Measurements from ENCODE around the gene GNAO1.

GNAO1 gene

GRCh38 chr16:56317998-56318826 is 126.9 kb downstream of the GNAO1 start:
- TF ChIP-seq GATA3 (IDR thresholded peaks at IDR 0.05; ENCODE audit: low read depth, low read length), result no peak
- TF ChIP-seq GATA2 (IDR thresholded peaks at IDR 0.05; ENCODE audit: low read depth, low read length), result no peak

GRCh38 chr16:56318827-56319140 is 127.5 kb downstream of the GNAO1 start:
- TF ChIP-seq GATA3 (IDR thresholded peaks at IDR 0.05; ENCODE audit: low read depth, low read length) (no peak), GATA2 (IDR thresholded peaks at IDR 0.05; ENCODE audit: low read depth, low read length) (no peak)

- TF ChIP-seq GATA2 (IDR thresholded peaks at IDR 0.05; ENCODE audit: low read depth, low read length) (no peak), GATA3 (IDR thresholded peaks at IDR 0.05; ENCODE audit: low read depth, low read length) (no peak)
Observed at GRCh38 chr16:56319376-56319775, 128.1 kb downstream of the GNAO1 start.

GRCh38 chr16:56320056-56320455 is 128.8 kb downstream of the GNAO1 start:
- TF ChIP-seq GATA3 (IDR thresholded peaks at IDR 0.05; ENCODE audit: low read depth, low read length) (no peak), GATA2 (IDR thresholded peaks at IDR 0.05; ENCODE audit: low read depth, low read length) (no peak)

- TF ChIP-seq GATA3 (IDR thresholded peaks at IDR 0.05; ENCODE audit: low read depth, low read length) (no peak), GATA2 (IDR thresholded peaks at IDR 0.05; ENCODE audit: low read depth, low read length) (no peak)
Observed at GRCh38 chr16:56320811-56321558, 129.7 kb downstream of the GNAO1 start.

- TF ChIP-seq GATA2 (IDR thresholded peaks at IDR 0.05; ENCODE audit: low read depth, low read length), result no peak
- TF ChIP-seq GATA3 (IDR thresholded peaks at IDR 0.05; ENCODE audit: low read depth, low read length), result no peak
Observed at GRCh38 chr16:56321571-56321970, 130.3 kb downstream of the GNAO1 start.

- no peak for TF ChIP-seq GATA2 (IDR thresholded peaks at IDR 0.05; ENCODE audit: low read depth, low read length)
- no peak for TF ChIP-seq GATA3 (IDR thresholded peaks at IDR 0.05; ENCODE audit: low read depth, low read length)
Observed at GRCh38 chr16:56324406-56324805, 133.1 kb downstream of the GNAO1 start.

GRCh38 chr16:56325956-56326355 is 134.7 kb downstream of the GNAO1 start:
- no peak for TF ChIP-seq GATA3 (IDR thresholded peaks at IDR 0.05; ENCODE audit: low read depth, low read length)
- no peak for TF ChIP-seq GATA2 (IDR thresholded peaks at IDR 0.05; ENCODE audit: low read depth, low read length)

GRCh38 chr16:56327071-56327928 is 136.0 kb downstream of the GNAO1 start:
- TF ChIP-seq GATA3 (IDR thresholded peaks at IDR 0.05; ENCODE audit: low read depth, low read length), result no peak
- no peak for TF ChIP-seq GATA2 (IDR thresholded peaks at IDR 0.05; ENCODE audit: low read depth, low read length)

- TF ChIP-seq GATA3 (IDR thresholded peaks at IDR 0.05; ENCODE audit: low read depth, low read length) (no peak), GATA2 (IDR thresholded peaks at IDR 0.05; ENCODE audit: low read depth, low read length) (no peak)
Observed at GRCh38 chr16:56327929-56328258, 136.6 kb downstream of the GNAO1 start.

- TF ChIP-seq GATA3 (IDR thresholded peaks at IDR 0.05; ENCODE audit: low read depth, low read length) (no peak), GATA2 (IDR thresholded peaks at IDR 0.05; ENCODE audit: low read depth, low read length) (no peak)
Observed at GRCh38 chr16:56328276-56329022, 137.2 kb downstream of the GNAO1 start.

GRCh38 chr16:56329887-56330286 is 138.6 kb downstream of the GNAO1 start:
- no peak for TF ChIP-seq GATA2 (IDR thresholded peaks at IDR 0.05; ENCODE audit: low read depth, low read length)
- no peak for TF ChIP-seq GATA3 (IDR thresholded peaks at IDR 0.05; ENCODE audit: low read depth, low read length)

- TF ChIP-seq GATA2 (IDR thresholded peaks at IDR 0.05; ENCODE audit: low read depth, low read length) (no peak), GATA3 (IDR thresholded peaks at IDR 0.05; ENCODE audit: low read depth, low read length) (no peak)
Observed at GRCh38 chr16:56330476-56330875, 139.2 kb downstream of the GNAO1 start.

GRCh38 chr16:56331399-56331798 is 140.1 kb downstream of the GNAO1 start:
- no peak for TF ChIP-seq GATA2 (IDR thresholded peaks at IDR 0.05; ENCODE audit: low read depth, low read length)
- TF ChIP-seq GATA3 (IDR thresholded peaks at IDR 0.05; ENCODE audit: low read depth, low read length), result no peak
